Uterine smooth muscle cell (primary cell): ENCODE measurements around the gene TEX19. TPM values are rescaled to one million over a fixed set of nuclear protein-coding genes. Genes with fewer than 3 reads are reported as not detected.

Experiments
- total RNA-seq: library from RNA; depleted of rRNA; stranded (reverse); fragments of >200 nt; gene quantifications from 2 replicates; pipeline ENCODE4 v1.2.3, GENCODE V29; 2014

TEX19 gene, protein sequence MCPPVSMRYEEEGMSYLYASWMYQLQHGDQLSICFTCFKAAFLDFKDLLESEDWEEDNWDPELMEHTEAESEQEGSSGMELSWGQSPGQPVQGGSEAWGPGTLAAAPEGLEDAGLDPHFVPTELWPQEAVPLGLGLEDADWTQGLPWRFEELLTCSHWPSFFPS
- 0.12 TPM in 1 of 2 replicates, not detected in the other for total RNA-seq

DNA sequence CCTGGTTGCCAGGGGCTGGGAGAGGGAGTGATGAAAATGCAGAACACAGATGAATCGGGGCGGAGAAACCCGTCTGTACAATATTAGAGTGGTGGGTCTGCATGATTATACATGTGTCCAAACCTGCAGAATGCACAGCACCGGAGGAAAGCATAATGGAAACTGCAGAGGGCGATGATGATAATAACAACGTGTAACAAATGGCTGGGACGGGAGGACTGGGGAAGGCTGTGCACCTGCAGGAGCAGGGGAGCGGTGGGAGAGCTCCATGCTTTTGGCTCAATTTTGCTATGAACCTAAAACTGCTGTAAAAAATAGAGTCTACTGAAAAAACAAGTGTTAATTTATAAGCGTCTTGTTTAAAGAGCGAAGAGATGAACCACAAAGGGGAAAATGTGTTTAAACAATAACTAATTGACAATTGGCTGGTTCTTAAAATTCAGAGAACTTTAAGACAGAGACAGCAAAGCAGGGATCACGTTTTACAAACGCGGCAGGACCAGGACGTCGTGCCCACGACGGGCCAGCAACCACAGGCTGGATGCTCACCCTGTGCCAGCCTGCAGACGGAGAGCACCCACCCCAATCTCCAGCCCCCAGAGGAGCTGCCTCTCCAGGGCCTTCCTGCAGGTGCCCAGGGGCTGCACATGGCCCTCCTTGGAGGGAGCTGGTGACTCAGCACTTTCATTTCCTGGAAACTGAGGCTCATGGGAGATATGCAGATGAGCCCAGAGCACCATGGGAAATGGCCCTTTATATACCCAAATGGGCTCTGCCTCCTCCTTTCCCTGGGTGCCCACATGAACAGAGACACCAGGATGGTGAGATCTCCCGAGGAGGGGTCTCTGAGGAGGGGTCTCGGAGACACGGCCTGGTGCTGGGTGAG is at the start of gene TEX19:
TEX19 (plus strand) TSS at position 783 of the 886 bp plus-strand sequence. CDS start 2,904 bp downstream, outside the sequence.

DNA sequence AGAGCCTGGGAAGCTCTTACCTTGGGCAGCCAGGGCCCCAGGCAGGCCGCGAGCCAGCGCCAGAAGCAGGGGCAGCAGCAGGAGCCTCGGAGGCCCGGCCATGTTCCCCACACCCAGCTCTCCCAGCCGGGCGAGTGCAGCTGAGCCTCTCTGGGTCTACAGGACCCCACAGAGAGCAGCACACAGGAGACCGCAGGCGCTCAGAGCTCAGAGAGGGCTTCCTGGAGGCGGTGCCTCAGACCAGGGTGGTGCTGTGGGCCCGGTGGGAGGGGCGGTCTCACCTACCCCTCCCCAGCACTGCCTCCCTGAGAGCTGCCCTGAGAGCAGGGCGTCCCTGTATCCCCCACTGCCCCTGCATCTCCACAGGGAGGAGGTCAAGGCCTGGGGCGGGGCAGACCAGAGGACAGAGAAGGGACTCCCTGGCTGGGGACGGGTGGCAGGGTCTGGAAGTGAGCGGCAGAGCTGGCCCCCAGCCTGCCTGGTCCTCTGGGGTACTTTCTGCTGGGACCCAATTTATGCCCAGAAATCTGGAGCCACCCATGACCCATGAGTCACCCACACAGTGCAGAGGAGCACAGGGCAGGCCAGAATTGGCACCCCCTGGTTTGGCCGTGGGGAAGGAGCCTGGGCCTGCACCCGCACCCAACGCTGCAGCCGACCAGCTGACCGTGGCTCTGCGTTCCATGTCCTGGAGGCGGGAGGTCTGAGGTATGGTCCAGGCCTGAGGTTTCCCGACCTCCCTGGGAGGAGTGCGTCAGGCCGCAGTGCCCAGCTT is 41.5 kb upstream of the TEX19 start, which contains the start of gene CD7:
CD7 (minus strand) TSS at position 215 of the 775 bp plus-strand sequence; CDS start at position 102, 113 bp downstream.

GRCh38 chr17:82333279-82334171 is 25.5 kb upstream of the TEX19 start, which contains the start of gene SECTM1:
SECTM1 (minus strand) TSS chr17:82333766; CDS start chr17:82327240, 6,526 bp downstream.

GRCh38 chr17:82371333-82372248 is 12.5 kb downstream of the TEX19 start, which contains the start of gene UTS2R:
UTS2R (plus strand) TSS chr17:82371765; CDS start chr17:82374325, 2,560 bp downstream.

Other genes starting within 250 kb of the TEX19 start
- gene CCDC57, start 146.4 kb upstream of the TEX19 start, total RNA-seq: 21.7 and 22.1 TPM in 2 replicates
- gene SLC16A3, start 130.2 kb upstream of the TEX19 start, total RNA-seq: 119 and 123 TPM in 2 replicates
- 57.6 and 59.3 TPM in 2 replicates for gene CSNK1D, start 85.5 kb upstream of the TEX19 start, total RNA-seq
- gene CD7, start 41.6 kb upstream of the TEX19 start, total RNA-seq: not detected in 2 replicates
- gene SECTM1, start 25.5 kb upstream of the TEX19 start, total RNA-seq: 2.9 and 3.9 TPM in 2 replicates
- gene UTS2R, start 12.5 kb downstream of the TEX19 start, total RNA-seq: not detected in 2 replicates
- 11.0 and 13.5 TPM in 2 replicates for gene HEXD, start 59.1 kb downstream of the TEX19 start, total RNA-seq
- 32.5 and 42.4 TPM in 2 replicates for gene OGFOD3, start 59.3 kb downstream of the TEX19 start, total RNA-seq
- gene CYBC1, start 91.5 kb downstream of the TEX19 start, total RNA-seq: 39.6 and 63.5 TPM in 2 replicates
- 26.0 and 32.4 TPM in 2 replicates for gene NARF, start 99.5 kb downstream of the TEX19 start, total RNA-seq
- 28.6 and 29.1 TPM in 2 replicates for gene FOXK2, start 160.5 kb downstream of the TEX19 start, total RNA-seq